ENCODE results near the gene ANO3.
A peak's percentile ranks its signal among the peaks of the same experiment; 100 is the strongest.

DNA sequence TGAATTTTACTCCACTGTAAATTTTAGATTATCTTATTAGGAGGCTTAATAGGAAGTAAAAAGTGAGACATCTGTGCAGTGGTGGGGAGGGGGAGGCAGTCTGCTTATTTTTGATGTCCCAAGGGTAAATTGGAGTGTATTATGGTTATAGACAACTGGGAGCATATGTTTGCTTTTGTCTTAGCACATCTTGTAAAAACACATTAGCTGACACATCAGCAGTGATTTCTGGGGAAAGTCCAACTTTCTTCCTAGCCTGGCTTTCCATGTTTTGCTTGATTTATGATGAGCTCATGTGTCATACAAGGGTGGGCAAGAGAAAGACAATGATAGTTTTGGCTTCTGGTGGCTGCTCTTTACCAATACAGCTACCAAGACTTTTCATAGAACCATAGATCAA is 4.0 kb downstream of the ANO3 start:
- peak; percentile 25; the same call in 1 of the 2 replicates for TF ChIP-seq GATA2 (IDR thresholded peaks at IDR 0.05; ENCODE audit: low read depth, low read length)
- TF ChIP-seq GATA3 (IDR thresholded peaks at IDR 0.05; ENCODE audit: low read depth, low read length) = no peak
